Endothelial cell of umbilical vein (primary cell): ENCODE results near the gene MRPL55. TPM values are rescaled to one million over a fixed set of nuclear protein-coding genes. Genes with fewer than 3 reads are reported as not detected.

ENCODE experiments used
- Bru-seq: library from RNA; stranded (reverse); fragments of 400-500 nt; gene quantifications from one replicate; lab custom pipeline; 2021; lab: Mats Ljungman, UMichigan
- BruChase-seq, 2 experiments: library from RNA; stranded (reverse); fragments of 400-500 nt; gene quantifications; one replicate each; lab custom pipeline; 2021; lab: Mats Ljungman, UMichigan
- BruUV-seq: library from RNA; stranded (reverse); fragments of 400-500 nt; replicated peaks from 2 replicates; lab custom pipeline; 2021; lab: Mats Ljungman, UMichigan
- CTCF ChIA-PET: fragments of 300-600, 350-600 bp; sonication (Branson Sonifier 250); formaldehyde crosslinking; loops from one replicate; lab custom pipeline; 2021; ENCODE audit warnings: antibody characterized with exemption, inconsistent platforms; lab: Charles Lee
- POLR2A ChIA-PET: fragments of 300-600, 350-600 bp; sonication (Branson Sonifier 250); formaldehyde crosslinking; loops from one replicate; lab custom pipeline; 2021; ENCODE audit warnings: antibody characterized with exemption, inconsistent platforms; lab: Charles Lee
- DNase-seq: peaks from one replicate; pipeline ENCODE4 v3.0.0-alpha.2; 2011; ENCODE audit warnings: low read depth, low spot score
- FAIRE-seq: peaks from 2 replicates; lab custom pipeline; 2011; peaks lifted over from hg19 to GRCh38; lab: Jason Lieb, UNC
- H2AFZ ChIP-seq: 2 replicates; pipeline ENCODE4 v1.6.0; 2012; ENCODE audit warnings: low read depth, low read length, control low read depth, inconsistent platforms
- H3K27ac ChIP-seq: 2 replicates; pipeline ENCODE4 v1.5.1; 2011; ENCODE audit warnings: low read depth, mild to moderate bottlenecking, control low read depth, low read length, moderate library complexity; ENCODE audit not compliant: insufficient read depth
- H3K27me3 ChIP-seq, 2 experiments: 2 replicates each; pipeline versions ENCODE4 v1.6.0 to v1.6.1; 2011; ENCODE audit warnings: low read length in 2 of 2, mixed read lengths in 1 of 2; ENCODE audit not compliant: control insufficient read depth in 2 of 2, insufficient read depth in 2 of 2
- H3K36me3 ChIP-seq, 2 experiments: 2 replicates in 1 of 2; 3 replicates in 1 of 2; pipeline ENCODE4 v1.5.1; 2011; ENCODE audit warnings: low read length in 2 of 2, mild to moderate bottlenecking in 1 of 2, moderate library complexity in 1 of 2; ENCODE audit not compliant: control insufficient read depth in 2 of 2, insufficient read depth in 2 of 2; ENCODE audit errors: extremely low read depth in 1 of 2
- H3K4me1 ChIP-seq: 3 replicates; pipeline ENCODE4 v1.5.1; 2011; ENCODE audit warnings: mild to moderate bottlenecking, low read length; ENCODE audit not compliant: control insufficient read depth, insufficient read depth; ENCODE audit errors: extremely low read depth
- H3K4me2 ChIP-seq: 2 replicates; pipeline ENCODE4 v1.6.1; 2011; ENCODE audit warnings: low read length, control low read depth, mixed read lengths; ENCODE audit not compliant: insufficient read depth
- H3K4me3 ChIP-seq, 3 experiments: fragments of 200-600 bp in 1 of 3; sonication (generic), shearing (Covaris generic) in 1 of 3; replicated peaks in 1 of 3; 2 replicates each; pipeline ENCODE4 v1.5.1; 2011 to 2016; ENCODE audit warnings: control low read depth in 3 of 3, low read length in 3 of 3, mild to moderate bottlenecking in 2 of 3, inconsistent platforms in 1 of 3, low read depth in 1 of 3, moderate library complexity in 1 of 3; ENCODE audit not compliant: insufficient read depth in 1 of 3
- H3K79me2 ChIP-seq: 2 replicates; pipeline ENCODE4 v1.6.0; 2012; ENCODE audit warnings: low read length, inconsistent platforms; ENCODE audit not compliant: control insufficient read depth, insufficient read depth
- H3K9ac ChIP-seq: replicated peaks from 2 replicates; pipeline ENCODE3; 2011; ENCODE audit warnings: low read length, control low read depth; ENCODE audit not compliant: insufficient read depth; ENCODE audit errors: extremely low read depth
- H3K9me1 ChIP-seq: replicated peaks from 3 replicates; pipeline ENCODE4 v1.6.0; 2011; ENCODE audit warnings: mild to moderate bottlenecking, low read length; ENCODE audit not compliant: control insufficient read depth, insufficient read depth; ENCODE audit errors: extremely low read depth
- H3K9me3 ChIP-seq: replicated peaks from 2 replicates; pipeline ENCODE4 v1.5.1; 2012; ENCODE audit warnings: low read length, inconsistent platforms; ENCODE audit not compliant: control insufficient read depth, insufficient read depth
- H4K20me1 ChIP-seq: replicated peaks from 2 replicates; pipeline ENCODE3; 2011; ENCODE audit warnings: mild to moderate bottlenecking, low read length; ENCODE audit not compliant: control insufficient read depth, insufficient read depth; ENCODE audit errors: extremely low read depth
- EZH2 ChIP-seq: IDR thresholded peaks from 2 replicates; pipeline ENCODE4 v1.6.1; 2012; ENCODE audit warnings: borderline replicate concordance, low read depth, mild to moderate bottlenecking, moderate library complexity, low read length, inconsistent platforms; ENCODE audit not compliant: severe bottlenecking
- FOS ChIP-seq: IDR thresholded peaks from 2 replicates; pipeline ENCODE4 v1.6.1; 2011; ENCODE audit warnings: mild to moderate bottlenecking, low read length, moderate library complexity, borderline replicate concordance; ENCODE audit not compliant: insufficient read depth
- GATA2 ChIP-seq: IDR thresholded peaks from 2 replicates; pipeline ENCODE4 v1.7.0; 2011; ENCODE audit warnings: low read depth, mild to moderate bottlenecking, moderate library complexity, mixed read lengths, low read length; ENCODE audit not compliant: insufficient read length, insufficient read depth
- JUN ChIP-seq: IDR thresholded peaks from 2 replicates; pipeline ENCODE4 v1.6.1; 2011; ENCODE audit warnings: borderline replicate concordance, low read depth; ENCODE audit not compliant: insufficient read length, insufficient read depth
- MYC ChIP-seq: IDR thresholded peaks from one replicate; pipeline ENCODE4 v1.6.1; 2011; ENCODE audit warnings: mild to moderate bottlenecking, low read depth, low read length
- POLR2A ChIP-seq: IDR thresholded peaks from 2 replicates; pipeline ENCODE4 v1.6.1; 2012; ENCODE audit warnings: low read depth, mild to moderate bottlenecking, control low read depth, low read length
- POLR2AphosphoS5 ChIP-seq: IDR thresholded peaks from 2 replicates; pipeline ENCODE4 v1.6.1; 2012; ENCODE audit warnings: low read depth, mild to moderate bottlenecking, control low read depth, low read length, moderate library complexity; ENCODE audit not compliant: insufficient read depth
- dilution Hi-C: fragments of 300-500 bp; cut with MboI; formaldehyde crosslinking; loops from one replicate; pipeline ENCODE4 v1.15.0; 2019; ENCODE audit warnings: low sequenced_read_pairs; ENCODE audit not compliant: extremely low pct_ligation_motif_present
- intact Hi-C: fragments of 100-400 bp; cut with micrococcal nuclease; formaldehyde crosslinking; loops from one replicate; pipeline ENCODE4 v1.10.0; 2022
- long read RNA-seq: library from polyadenylated mRNA; stranded (forward); transcript quantifications from one replicate; pipeline ENCODE4 v2.0.0, GENCODE V29; 2021
- polyA minus RNA-seq, 3 experiments: library from RNA; depleted of rRNA, polyadenylated mRNA; stranded (reverse); fragments of >200 nt; gene quantifications; 1 replicate in 1 of 3; 2 replicates in 2 of 3; pipeline ENCODE4 v1.2.3, GENCODE V29; 2011
- polyA plus RNA-seq, 4 experiments: library from polyadenylated mRNA; depleted of rRNA in 3 of 4; stranded (reverse) in 3 of 4; unstranded in 1 of 4; fragments of >200 nt; gene quantifications; 2 replicates each; pipeline versions ENCODE4 v1.2.1 to v1.2.3, GENCODE V29; 2011 to 2012; ENCODE audit warnings: missing spikeins in 1 of 4
- total RNA-seq: library from RNA; stranded (reverse); gene quantifications from 2 replicates; pipeline ENCODE4 v1.2.3, GENCODE V29; 2021
- TF ChIP-seq, protein P1 (sequence below): IDR thresholded peaks from 2 replicates; pipeline ENCODE4 v1.6.1; 2011; ENCODE audit not compliant: insufficient read depth, insufficient read length
- TF ChIP-seq, protein P2 (sequence below), 2 donors: IDR thresholded peaks; 1 replicate in 1 of 2; 2 replicates in 1 of 2; pipeline ENCODE4 v1.5.1; 2011; ENCODE audit warnings: low read length in 2 of 2, mild to moderate bottlenecking in 2 of 2, moderate library complexity in 2 of 2, control low read depth in 1 of 2, inconsistent platforms in 1 of 2, low read depth in 1 of 2; ENCODE audit not compliant: insufficient read depth in 1 of 2; ENCODE audit errors: extremely low read depth in 1 of 2

The MRPL55 gene
- 57.0 and 58.7 TPM in 2 replicates for total RNA-seq
- polyA plus RNA-seq = 155 and 287 TPM in 2 replicates
- polyA plus RNA-seq (2011; cell fraction: cytosol; rRNA removed) = 84.5 and 110 TPM in 2 replicates
- polyA plus RNA-seq (2011; cell fraction: nucleus; rRNA removed) = 103 and 115 TPM in 2 replicates
- polyA plus RNA-seq (2012) = 43.4 and 51.1 TPM in 2 replicates
- polyA minus RNA-seq = 35.6 and 46.6 TPM in 2 replicates
- 56.2 TPM for polyA minus RNA-seq (2011; cell fraction: cytosol; rRNA and poly(A)+ RNA removed)
- 13.6 and 18.8 TPM in 2 replicates for polyA minus RNA-seq (2011; cell fraction: nucleus; rRNA and poly(A)+ RNA removed)
- percentile 61 among the genes with signal in this experiment for Bru-seq, nascent RNA
- percentile 68 among the genes with signal in this experiment for BruChase-seq, experiment 1, labeled RNA remaining after a 6-hour chase
- BruChase-seq, experiment 2, labeled RNA remaining after a 2-hour chase = percentile 61 among the genes with signal in this experiment
- long read RNA-seq, transcript MRPL55-203 (5 exons, 744 nt) = major isoform, 63 of 219 reads
- long read RNA-seq, transcript MRPL55-204 (4 exons, 661 nt) = minor isoform, 35 of 219 reads
- long read RNA-seq, transcript MRPL55-217 (4 exons, 565 nt) = minor isoform, 13 of 219 reads
- long read RNA-seq, transcript MRPL55-201 (5 exons, 632 nt) = minor isoform, 26 of 219 reads
- long read RNA-seq, partial matches to known transcripts = 1 of 219 reads
- long read RNA-seq, other reads (novel, unspliced or antisense) = 59 of 219 reads

DNA sequence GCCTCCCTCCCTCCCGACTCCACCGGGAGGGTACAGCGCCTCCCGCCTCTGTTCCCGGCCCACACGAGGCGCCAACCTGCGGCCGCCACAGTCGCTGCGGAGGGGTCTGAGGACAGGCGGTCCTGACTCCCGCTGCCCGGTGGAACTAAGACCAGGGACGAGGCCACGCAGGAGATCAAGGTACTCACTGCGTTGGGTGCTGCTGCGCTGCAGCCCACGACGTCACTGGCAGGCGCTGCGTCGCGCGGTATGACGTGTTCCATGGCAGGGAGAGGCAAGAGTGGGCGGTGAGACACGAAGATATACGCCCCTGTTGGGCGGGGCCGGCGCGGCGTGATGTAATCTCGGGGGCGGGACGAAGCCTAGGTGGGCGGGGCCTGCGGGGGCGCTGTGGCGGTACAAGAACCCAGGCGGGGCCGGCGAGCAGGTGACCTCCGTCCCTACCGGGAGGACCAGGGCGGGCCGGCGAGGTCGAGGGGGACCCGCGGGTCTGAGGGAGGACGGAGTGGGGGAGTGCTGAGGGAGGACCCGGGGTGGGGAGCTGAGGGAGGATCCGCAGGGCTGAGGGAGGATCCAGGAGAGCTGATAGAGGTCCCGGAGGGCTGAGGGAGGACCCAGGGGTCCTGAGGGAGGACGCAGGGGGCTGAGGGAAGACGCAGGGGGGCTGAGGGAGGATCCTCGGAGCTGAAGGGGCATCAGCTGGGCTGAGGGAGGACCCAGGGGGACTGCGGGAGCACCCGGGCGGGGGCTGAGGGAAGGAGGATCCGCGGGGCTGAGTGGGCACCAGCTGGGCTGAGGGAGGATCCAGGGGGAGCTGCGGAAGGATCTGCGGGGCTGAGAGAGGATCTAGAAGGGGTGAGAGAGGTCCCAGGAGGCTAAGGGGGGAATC, at the start of gene MRPL55:
TSS of gene MRPL55 (minus strand) at position 227 of the 889 bp plus-strand sequence. CDS start 1,039 bp downstream, outside the sequence.
- Histone ChIP-seq H3K4me2 (peak within 1 kb of the TSS; percentile 78), H4K20me1 (no peaks in the 10 kb centered on the region), H3K79me2 (peaks cover 13% of the 10 kb centered on the region), H3K9ac (peak within 1 kb of the TSS; percentile 67), H3K36me3 (peaks cover 0 to 8% of the 10 kb centered on the region in 2 experiments), H3K27me3 (no peaks in the 10 kb centered on the region), H3K4me3 (peak within 1 kb of the TSS; percentile 29 to 92 (median 63)), H3K27ac (peak within 1 kb of the TSS; percentile 32), H3K9me3 (no peaks in the 10 kb centered on the region), H3K9me1 (no peaks in the 10 kb centered on the region), H3K4me1 (peaks cover 13% of the 10 kb centered on the region), H2AFZ (peak within 1 kb of the TSS; percentile 57)
- DNase-seq (peak; percentile 98), FAIRE-seq (peak; percentile 93)
- ChIA-PET POLR2A (interaction anchor here (0.7 kb wide), 1 partner anchor 349 kb away, joined by 3 read pairs; no protein-coding TSS in a partner anchor), CTCF (interaction anchor here (1.2 to 2.1 kb wide), 5 partner anchors 21 to 110 kb away, joined by 3 to 16 read pairs (median 9); partner anchors contain the start of gene IBA57)
- dilution Hi-C loops = no loop called here
- TF ChIP-seq EZH2 = no peak
- TF ChIP-seq POLR2A = peak; percentile 82
- peak; percentile 78 for TF ChIP-seq POLR2AphosphoS5
- TF ChIP-seq, protein P1, sequence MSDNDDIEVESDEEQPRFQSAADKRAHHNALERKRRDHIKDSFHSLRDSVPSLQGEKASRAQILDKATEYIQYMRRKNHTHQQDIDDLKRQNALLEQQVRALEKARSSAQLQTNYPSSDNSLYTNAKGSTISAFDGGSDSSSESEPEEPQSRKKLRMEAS = no peak
- no peak for TF ChIP-seq GATA2
- TF ChIP-seq MYC = peak; percentile 55
- TF ChIP-seq, protein P2, sequence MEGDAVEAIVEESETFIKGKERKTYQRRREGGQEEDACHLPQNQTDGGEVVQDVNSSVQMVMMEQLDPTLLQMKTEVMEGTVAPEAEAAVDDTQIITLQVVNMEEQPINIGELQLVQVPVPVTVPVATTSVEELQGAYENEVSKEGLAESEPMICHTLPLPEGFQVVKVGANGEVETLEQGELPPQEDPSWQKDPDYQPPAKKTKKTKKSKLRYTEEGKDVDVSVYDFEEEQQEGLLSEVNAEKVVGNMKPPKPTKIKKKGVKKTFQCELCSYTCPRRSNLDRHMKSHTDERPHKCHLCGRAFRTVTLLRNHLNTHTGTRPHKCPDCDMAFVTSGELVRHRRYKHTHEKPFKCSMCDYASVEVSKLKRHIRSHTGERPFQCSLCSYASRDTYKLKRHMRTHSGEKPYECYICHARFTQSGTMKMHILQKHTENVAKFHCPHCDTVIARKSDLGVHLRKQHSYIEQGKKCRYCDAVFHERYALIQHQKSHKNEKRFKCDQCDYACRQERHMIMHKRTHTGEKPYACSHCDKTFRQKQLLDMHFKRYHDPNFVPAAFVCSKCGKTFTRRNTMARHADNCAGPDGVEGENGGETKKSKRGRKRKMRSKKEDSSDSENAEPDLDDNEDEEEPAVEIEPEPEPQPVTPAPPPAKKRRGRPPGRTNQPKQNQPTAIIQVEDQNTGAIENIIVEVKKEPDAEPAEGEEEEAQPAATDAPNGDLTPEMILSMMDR (IDR thresholded peaks at IDR 0.05; ENCODE audit: extremely low read depth in 1 of 2, insufficient read depth in 1 of 2, low read depth in 1 of 2, low read length in 2 of 2) = no peak
- no peak for TF ChIP-seq FOS
- TF ChIP-seq JUN = no peak
- no TSS peak for BruUV-seq
- intact Hi-C loops = loop anchor here (1.0 to 5.0 kb wide), 4 partner anchors 24 to 348 kb away; partner anchors contain the start of genes GUK1 and IBA57
